ENCODE results near the gene GPR153.

DNA sequence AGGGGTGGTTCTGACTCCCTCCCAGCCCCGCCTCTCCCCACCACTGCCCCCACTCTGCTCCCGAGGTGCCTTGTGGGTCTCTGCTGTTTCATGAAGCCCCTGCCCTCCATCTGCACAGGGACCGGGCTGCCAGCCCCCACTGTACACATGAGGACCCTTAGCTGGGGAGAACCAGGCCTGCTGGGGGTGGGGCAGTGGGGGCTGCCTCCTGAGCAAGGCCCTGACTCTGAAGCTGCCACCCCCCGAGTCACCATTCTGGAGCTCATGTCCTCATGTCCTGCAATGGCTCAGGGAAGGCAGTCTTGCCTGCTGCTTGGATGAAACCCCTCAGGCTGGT, 8.6 kb downstream of the GPR153 start:
- TF ChIP-seq, protein P1, sequence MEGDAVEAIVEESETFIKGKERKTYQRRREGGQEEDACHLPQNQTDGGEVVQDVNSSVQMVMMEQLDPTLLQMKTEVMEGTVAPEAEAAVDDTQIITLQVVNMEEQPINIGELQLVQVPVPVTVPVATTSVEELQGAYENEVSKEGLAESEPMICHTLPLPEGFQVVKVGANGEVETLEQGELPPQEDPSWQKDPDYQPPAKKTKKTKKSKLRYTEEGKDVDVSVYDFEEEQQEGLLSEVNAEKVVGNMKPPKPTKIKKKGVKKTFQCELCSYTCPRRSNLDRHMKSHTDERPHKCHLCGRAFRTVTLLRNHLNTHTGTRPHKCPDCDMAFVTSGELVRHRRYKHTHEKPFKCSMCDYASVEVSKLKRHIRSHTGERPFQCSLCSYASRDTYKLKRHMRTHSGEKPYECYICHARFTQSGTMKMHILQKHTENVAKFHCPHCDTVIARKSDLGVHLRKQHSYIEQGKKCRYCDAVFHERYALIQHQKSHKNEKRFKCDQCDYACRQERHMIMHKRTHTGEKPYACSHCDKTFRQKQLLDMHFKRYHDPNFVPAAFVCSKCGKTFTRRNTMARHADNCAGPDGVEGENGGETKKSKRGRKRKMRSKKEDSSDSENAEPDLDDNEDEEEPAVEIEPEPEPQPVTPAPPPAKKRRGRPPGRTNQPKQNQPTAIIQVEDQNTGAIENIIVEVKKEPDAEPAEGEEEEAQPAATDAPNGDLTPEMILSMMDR (IDR thresholded peaks at IDR 0.05; ENCODE audit: low read depth, low read length, missing input control): no peak
- TF ChIP-seq YY1 (IDR thresholded peaks at IDR 0.05): no peak
- no peak for TF ChIP-seq RXRA (IDR thresholded peaks at IDR 0.05)
- TF ChIP-seq EGR1 (IDR thresholded peaks at IDR 0.05; ENCODE audit: low read depth in 2 of 2): no peak
- no peak for TF ChIP-seq ATF3 (IDR thresholded peaks at IDR 0.05)
- TF ChIP-seq REST (IDR thresholded peaks at IDR 0.05): no peak
- TF ChIP-seq JUND (IDR thresholded peaks at IDR 0.05): no peak
- no peak for TF ChIP-seq MAX (IDR thresholded peaks at IDR 0.05)
- no peak for TF ChIP-seq TAF1 (conservative IDR thresholded peaks at IDR 0.05)
- no peak for TF ChIP-seq RAD21 (IDR thresholded peaks at IDR 0.05)
- no peak for TF ChIP-seq GABPA (IDR thresholded peaks at IDR 0.05 in 1 of 2, conservative IDR thresholded peaks at IDR 0.05 in 1 of 2)
- no peak for TF ChIP-seq SP1 (IDR thresholded peaks at IDR 0.05)

Data from liver (tissue), 3 donors.